Right atrium auricular region (tissue), 2 donors: Measurements from ENCODE around the gene ADARB1. TPM values are rescaled to one million over a fixed set of nuclear protein-coding genes. Genes with fewer than 3 reads are reported as not detected.

Experiments used
- DNase-seq: peaks from one replicate; pipeline ENCODE4 v3.0.0-alpha.2; 2019; ENCODE audit warnings: low spot score
- H3K27ac ChIP-seq, 2 donors: fragments of 200-600 bp; sonication (generic); 1 replicate in 1 of 2; 2 replicates in 1 of 2; pipeline ENCODE4 v1.5.1; 2016 to 2019
- H3K27me3 ChIP-seq, 2 donors: fragments of 200-600 bp; sonication (generic); one replicate each; pipeline versions ENCODE4 v1.5.1 to v1.6.0; 2017 to 2019
- H3K36me3 ChIP-seq: fragments of 200-600 bp; sonication (generic); one replicate; pipeline ENCODE4 v1.5.1; 2016
- H3K4me1 ChIP-seq, 2 donors: fragments of 200-600 bp; sonication (generic); one replicate each; pipeline versions ENCODE4 v1.5.1 to v1.6.0; 2017 to 2019
- H3K4me3 ChIP-seq, 2 donors: fragments of 200-600 bp; sonication (generic); 1 replicate in 1 of 2; 2 replicates in 1 of 2; pipeline ENCODE4 v1.5.1; 2017 to 2019; ENCODE audit warnings: mild to moderate bottlenecking in 1 of 2, moderate library complexity in 1 of 2
- H3K9me3 ChIP-seq, 2 donors: fragments of 200-600 bp; sonication (generic); one replicate each; pipeline ENCODE4 v1.5.1; 2019
- CTCF ChIP-seq, 2 donors: fragments of 200-600 bp; sonication (generic); IDR thresholded peaks; one replicate each; pipeline ENCODE4 v1.5.1; 2019; ENCODE audit warnings: antibody characterized with exemption in 2 of 2
- total RNA-seq, 2 donors: library from RNA; depleted of rRNA; stranded (reverse); fragments of >200 nt; gene quantifications; one replicate each; pipeline ENCODE4 v1.1.0, GENCODE V29; 2016

ADARB1 gene
- total RNA-seq, 2 donors from 2014 or later, result 7.5 to 10.5 TPM

GRCh38 chr21:45162809-45163208, 88.4 kb downstream of the ADARB1 start:
- Histone ChIP-seq H3K36me3 (no peaks in the 10 kb centered on the region), H3K9me3 (no peaks in the 10 kb centered on the region), H3K27me3 (no peaks in the 10 kb centered on the region), H3K27ac (no peak overlapping the region), H3K4me3 (no peak overlapping the region), H3K4me1 (peaks cover 0 to 36% of the 10 kb centered on the region in 2 donors)
- no peak for TF ChIP-seq CTCF (IDR thresholded peaks at IDR 0.05)
- no peak for DNase-seq

GRCh38 chr21:45163413-45164123, 89.2 kb downstream of the ADARB1 start:
- Histone ChIP-seq H3K27me3 (no peaks in the 10 kb centered on the region), H3K4me3 (no peak overlapping the region), H3K36me3 (no peaks in the 10 kb centered on the region), H3K9me3 (no peaks in the 10 kb centered on the region), H3K27ac (peak overlapping the region; percentile 66 to 78), H3K4me1 (peaks cover 0 to 44% of the 10 kb centered on the region in 2 donors)
- TF ChIP-seq CTCF (IDR thresholded peaks at IDR 0.05), result no peak
- DNase-seq, result no peak

GRCh38 chr21:45164124-45164511, 89.7 kb downstream of the ADARB1 start:
- no peak for TF ChIP-seq CTCF (IDR thresholded peaks at IDR 0.05)
- Histone ChIP-seq H3K27me3 (no peaks in the 10 kb centered on the region), H3K36me3 (no peaks in the 10 kb centered on the region), H3K9me3 (no peaks in the 10 kb centered on the region), H3K4me3 (no peak overlapping the region), H3K27ac (peak overlapping the region; percentile 66 to 78), H3K4me1 (peaks cover 0 to 49% of the 10 kb centered on the region in 2 donors)
- DNase-seq, result no peak

DNA sequence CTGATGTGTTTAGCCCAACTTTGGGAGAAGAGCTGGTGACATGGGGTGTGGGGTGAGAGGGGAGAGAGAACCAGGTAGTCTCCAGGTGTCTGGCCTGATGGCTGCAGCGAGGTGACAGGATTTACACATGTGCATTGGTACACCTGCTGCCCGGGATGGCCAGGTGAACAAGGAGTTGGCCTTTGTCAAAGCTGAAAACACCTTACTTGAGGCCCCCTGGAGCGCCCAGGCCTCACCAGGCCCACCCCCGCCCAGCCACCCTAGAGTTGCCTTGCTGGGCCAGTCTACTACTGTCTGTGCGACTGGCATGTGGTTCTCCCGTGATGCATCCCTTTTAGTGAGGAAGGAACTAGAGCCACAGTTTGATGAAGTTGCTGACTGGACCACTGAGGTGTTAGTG, 90.5 kb downstream of the ADARB1 start:
- no peak for DNase-seq
- Histone ChIP-seq H3K36me3 (no peaks in the 10 kb centered on the region), H3K9me3 (no peaks in the 10 kb centered on the region), H3K27me3 (no peaks in the 10 kb centered on the region), H3K4me1 (peaks cover 0 to 56% of the 10 kb centered on the region in 2 donors), H3K27ac (peak overlapping the region; percentile 66 to 78), H3K4me3 (no peak overlapping the region)
- no peak for TF ChIP-seq CTCF (IDR thresholded peaks at IDR 0.05)

DNA sequence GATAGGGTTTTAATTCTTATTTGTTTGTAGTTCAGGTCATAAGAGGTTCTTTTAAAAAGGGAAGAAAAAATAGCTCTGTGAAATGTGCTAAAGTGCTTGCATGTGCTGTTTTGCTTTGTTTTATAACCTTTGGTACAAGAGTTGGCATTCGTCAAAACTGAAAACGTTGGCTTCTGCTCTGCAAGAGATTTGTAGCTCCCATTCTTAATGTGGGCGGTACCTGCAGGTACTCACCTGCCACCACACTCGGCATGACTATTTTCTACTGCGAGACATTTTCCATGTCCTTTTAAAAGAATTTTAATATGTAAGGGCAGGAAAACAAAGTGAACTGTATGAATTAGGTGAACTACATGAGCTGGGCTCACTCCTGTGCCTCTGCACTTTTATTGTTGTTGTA, 92.6 kb downstream of the ADARB1 start:
- H3K4me3 ChIP-seq, result no peak overlapping the region
- peaks cover under 1% of the 10 kb centered on the region for H3K36me3 ChIP-seq
- no peaks in the 10 kb centered on the region for H3K9me3 ChIP-seq
- H3K4me1 ChIP-seq, result peaks cover 0 to 56% of the 10 kb centered on the region in 2 donors
- peak overlapping the region; percentile 23 to 28 for H3K27ac ChIP-seq
- TF ChIP-seq CTCF (IDR thresholded peaks at IDR 0.05), result no peak
- DNase-seq, result no peak
- H3K27me3 ChIP-seq, result no peaks in the 10 kb centered on the region

DNA sequence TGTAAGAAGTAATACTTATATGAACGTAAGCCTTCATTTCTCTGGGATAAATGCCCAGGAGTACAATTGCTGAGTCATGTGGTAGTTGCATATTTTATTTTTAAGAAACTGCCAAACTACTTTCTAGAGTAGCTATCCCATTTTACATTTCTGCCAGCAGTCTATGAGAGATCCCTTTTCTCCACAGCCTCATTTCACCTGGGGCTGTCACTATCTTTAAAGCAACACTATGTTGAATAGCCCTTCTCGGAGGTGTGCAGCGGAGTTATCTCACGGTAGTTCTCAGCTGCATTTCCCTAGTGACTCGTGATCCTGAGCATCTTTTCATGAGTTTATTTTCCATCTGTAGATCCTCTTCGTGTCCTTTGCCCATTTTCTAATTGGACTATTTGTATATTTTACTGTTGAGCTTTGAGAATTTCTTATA, 93.4 kb downstream of the ADARB1 start:
- H3K36me3 ChIP-seq, result peaks cover 9% of the 10 kb centered on the region
- no peak for TF ChIP-seq CTCF (IDR thresholded peaks at IDR 0.05)
- H3K9me3 ChIP-seq, result no peaks in the 10 kb centered on the region
- DNase-seq, result no peak
- H3K4me3 ChIP-seq, result no peak overlapping the region
- peak overlapping the region; percentile 23 to 28 for H3K27ac ChIP-seq
- no peaks in the 10 kb centered on the region for H3K27me3 ChIP-seq
- H3K4me1 ChIP-seq, result peaks cover 0 to 56% of the 10 kb centered on the region in 2 donors
